Epithelial cell of esophagus (primary cell): ENCODE data around the gene MICA.
"Not testable (repeated sequence)": the region's sequence is repeated elsewhere in the genome, so short reads cannot be mapped to it uniquely, and the experiment has no call there.

ENCODE experiments used
- DNase-seq: peaks from one replicate; pipeline ENCODE4 v3.0.0; 2010; ENCODE audit warnings: low read depth
- H3K4me3 ChIP-seq: 2 replicates; pipeline ENCODE4 v1.5.1; 2011; ENCODE audit warnings: mild to moderate bottlenecking, low read length, control low read depth
- TF ChIP-seq, protein P1 (sequence below): IDR thresholded peaks from 2 replicates; pipeline ENCODE4 v1.5.1; 2011; ENCODE audit warnings: low read depth, mild to moderate bottlenecking, low read length, control low read depth, inconsistent platforms; ENCODE audit not compliant: insufficient read depth; ENCODE audit errors: missing control alignments

The MICA gene

DNA sequence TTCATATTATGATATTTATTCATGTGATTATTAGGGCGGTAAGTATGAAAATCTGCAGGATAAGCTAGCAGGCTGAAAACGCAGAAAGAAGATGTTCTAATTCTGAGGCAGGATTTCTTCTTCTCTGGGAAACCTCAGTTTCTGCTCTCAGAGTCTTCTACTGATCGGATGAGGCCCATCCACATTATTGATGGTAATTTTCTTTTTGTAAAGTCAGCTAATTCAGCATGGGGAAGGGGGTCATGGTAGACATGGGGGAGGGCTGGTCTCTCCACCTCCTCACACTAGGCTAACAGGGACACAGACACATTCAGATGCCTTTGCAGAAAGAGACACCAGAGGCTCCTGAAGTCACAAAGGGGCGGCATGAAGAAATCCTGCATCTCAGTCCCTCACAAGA is 21.7 kb upstream of the MICA start:
- TF ChIP-seq, protein P1, sequence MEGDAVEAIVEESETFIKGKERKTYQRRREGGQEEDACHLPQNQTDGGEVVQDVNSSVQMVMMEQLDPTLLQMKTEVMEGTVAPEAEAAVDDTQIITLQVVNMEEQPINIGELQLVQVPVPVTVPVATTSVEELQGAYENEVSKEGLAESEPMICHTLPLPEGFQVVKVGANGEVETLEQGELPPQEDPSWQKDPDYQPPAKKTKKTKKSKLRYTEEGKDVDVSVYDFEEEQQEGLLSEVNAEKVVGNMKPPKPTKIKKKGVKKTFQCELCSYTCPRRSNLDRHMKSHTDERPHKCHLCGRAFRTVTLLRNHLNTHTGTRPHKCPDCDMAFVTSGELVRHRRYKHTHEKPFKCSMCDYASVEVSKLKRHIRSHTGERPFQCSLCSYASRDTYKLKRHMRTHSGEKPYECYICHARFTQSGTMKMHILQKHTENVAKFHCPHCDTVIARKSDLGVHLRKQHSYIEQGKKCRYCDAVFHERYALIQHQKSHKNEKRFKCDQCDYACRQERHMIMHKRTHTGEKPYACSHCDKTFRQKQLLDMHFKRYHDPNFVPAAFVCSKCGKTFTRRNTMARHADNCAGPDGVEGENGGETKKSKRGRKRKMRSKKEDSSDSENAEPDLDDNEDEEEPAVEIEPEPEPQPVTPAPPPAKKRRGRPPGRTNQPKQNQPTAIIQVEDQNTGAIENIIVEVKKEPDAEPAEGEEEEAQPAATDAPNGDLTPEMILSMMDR, result no peak

DNA sequence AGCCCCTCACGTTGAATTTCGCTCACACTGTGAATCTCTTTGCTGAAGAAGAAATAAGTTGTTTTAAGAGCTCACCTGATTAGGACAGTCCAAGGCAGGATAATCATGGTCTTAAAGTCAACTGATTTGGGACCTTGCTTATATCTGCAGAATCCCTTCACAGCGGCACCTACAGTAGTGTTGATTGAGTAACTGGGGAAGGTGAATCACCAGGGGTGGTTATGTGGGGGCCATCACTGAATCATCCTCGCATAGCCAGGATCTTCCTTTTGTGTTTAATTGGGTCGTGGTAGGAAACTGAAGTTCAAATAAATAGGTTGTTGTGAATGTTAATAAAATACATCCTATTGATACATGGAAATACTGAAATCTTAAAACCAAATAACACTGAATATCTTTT is 20.2 kb upstream of the MICA start:
- peak; percentile 81 for DNase-seq
- TF ChIP-seq, protein P1, result no peak
- H3K4me3 ChIP-seq, result no peak overlapping the region

More for the DNA sequence above, 21.7 kb upstream of the MICA start:
- DNase-seq, result no peak
- no peak overlapping the region for H3K4me3 ChIP-seq

DNA sequence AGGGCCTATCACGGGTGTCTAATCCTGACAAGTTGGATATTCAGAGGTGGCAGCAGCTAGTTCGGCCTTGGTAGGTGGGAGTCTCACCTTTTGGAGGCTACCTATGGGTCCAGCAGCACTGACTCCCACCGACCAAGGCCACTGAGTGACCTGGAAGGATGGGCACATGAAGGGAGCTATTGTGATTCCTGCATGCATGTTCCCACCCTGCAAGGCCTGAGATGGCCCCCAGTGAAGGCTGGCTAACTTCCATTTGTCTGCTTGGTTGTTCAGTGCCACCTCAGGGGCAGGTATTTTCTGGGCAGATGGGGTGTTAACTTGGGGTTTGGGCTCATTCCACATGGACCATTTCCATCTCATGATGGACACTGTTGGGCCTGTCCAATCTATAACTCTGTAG is 18.4 kb upstream of the MICA start:
- H3K4me3 ChIP-seq, result no peak overlapping the region
- DNase-seq, result no peak
- TF ChIP-seq, protein P1, result no peak

DNA sequence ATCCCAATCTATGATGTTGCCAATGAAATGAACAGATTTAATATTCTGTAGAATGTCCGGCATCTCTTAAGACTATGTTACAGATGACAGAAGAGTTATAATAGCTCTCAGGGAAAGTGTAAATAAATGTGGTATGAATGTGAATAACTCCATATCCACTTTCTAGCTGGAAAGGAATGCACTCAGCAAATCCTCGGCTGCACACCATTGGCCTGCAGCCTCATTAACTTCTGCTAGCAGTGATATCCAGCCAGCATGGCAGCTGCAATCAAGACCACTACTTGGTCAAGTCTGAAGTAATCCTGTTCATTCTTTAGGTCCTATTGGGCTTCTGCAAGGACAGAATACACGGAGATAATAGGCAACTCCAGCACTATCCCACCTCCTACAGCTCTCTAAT is 17.3 kb upstream of the MICA start:
- TF ChIP-seq, protein P1, result no peak
- no peak for DNase-seq
- no peak overlapping the region for H3K4me3 ChIP-seq

DNA sequence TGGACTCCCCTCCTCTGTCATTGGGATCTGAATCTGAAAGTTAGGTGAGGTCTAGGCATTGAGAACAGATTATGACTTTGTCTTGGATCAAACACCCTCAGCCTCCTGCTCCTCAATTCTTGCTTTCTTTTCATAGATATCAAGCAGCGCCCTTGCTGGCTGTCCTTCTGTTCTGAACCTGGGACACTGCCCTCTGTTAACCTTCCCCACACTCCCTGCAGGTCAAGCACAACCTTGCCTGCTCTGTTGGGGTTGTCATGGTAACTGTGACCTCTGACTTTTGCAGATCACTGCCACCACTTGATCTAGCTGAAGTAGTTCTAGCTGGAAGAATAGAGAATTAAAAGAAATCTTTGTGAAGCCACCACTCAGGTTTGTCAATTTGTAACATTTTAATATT is 16.4 kb upstream of the MICA start:
- TF ChIP-seq, protein P1, result no peak
- no peak overlapping the region for H3K4me3 ChIP-seq
- no peak for DNase-seq

DNA sequence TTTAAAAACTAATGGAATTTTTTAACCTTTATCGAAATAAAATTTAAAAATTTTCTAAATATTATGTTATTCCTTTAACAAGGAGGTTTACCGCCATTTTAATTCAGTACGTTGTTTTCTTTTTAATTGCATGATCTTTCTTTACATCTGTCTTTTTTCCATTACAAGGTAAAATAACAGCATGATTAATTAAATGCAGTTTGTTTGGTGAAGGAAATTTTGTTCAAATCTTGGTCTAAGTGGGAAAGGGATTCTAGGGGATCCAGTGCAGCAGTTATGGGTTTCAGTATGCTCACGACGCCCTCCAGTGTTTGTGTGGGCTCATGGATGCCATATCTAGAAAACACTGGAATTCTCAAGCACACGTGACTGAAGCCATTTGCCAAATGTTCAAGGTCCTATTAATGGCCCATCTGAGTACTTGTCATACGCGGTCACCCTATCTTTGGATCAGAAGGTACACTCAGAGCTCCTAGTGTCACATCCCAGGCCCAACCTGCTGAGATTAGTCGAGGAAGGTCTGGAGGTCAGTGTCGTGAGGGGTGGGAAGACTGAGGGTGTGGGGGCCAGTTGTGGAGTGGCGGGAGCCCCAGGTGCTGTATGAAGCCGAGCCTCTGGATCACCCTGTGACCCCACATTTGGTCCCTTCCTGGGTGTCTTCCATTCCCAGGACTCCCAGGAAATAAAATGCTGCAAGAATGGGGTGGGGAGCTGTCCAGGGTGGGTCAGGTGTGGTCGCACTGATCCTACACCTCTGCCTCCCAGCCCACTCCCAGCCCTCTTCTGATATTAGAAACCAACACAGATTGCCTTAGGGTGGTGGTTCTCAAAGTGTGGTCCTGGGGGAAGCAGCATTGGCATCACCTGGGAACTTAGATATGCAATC is 14.2 kb upstream of the MICA start:
- DNase-seq, H3K4me3 ChIP-seq: not testable (repeated sequence)

DNA sequence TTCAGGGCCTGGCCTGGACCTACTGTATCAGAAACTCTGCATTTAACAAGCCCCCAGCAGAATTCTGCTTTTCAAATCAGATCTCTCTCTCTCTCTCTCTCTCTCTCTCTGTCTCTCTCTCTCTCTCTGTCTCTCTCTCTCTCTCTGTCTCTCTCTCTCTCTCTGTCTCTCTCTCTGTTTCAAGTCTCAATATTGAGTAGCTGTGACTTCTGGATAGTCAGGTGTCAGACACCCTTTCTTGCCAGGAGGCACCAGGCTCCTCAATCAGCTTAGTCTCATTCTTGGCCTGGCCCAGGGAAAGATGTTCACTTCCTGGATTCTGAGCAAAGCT is 13.6 kb upstream of the MICA start:
- H3K4me3 ChIP-seq, DNase-seq: not testable (repeated sequence)

DNA sequence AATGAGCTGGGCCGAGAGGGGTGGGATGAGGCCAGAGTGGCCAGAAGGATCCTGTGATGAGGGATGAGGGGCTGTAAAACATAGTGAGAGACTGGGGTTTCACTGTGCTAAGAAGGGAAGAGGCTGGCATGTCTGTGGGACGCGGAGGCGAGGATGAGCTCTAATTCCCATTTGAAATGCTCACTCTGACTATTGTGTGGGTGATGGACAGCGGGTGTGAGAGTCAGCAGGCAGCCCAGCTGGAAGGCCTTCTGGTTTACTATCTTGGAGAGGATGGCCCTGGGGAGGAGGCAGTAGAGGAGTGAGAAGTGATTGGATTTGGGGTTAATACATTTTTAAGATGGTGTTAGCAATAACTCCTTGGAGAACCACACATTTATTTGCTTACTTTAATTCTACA is 9.5 kb upstream of the MICA start:
- TF ChIP-seq, protein P1, result no peak

More for the DNA sequence above, 9.5 kb upstream of the MICA start:
- no peak for DNase-seq
- H3K4me3 ChIP-seq, result no peak overlapping the region
